ENCODE data around the gene AKT2. TPM values are rescaled to one million over a fixed set of nuclear protein-coding genes. Genes with fewer than 3 reads are reported as not detected.

Gene AKT2
- total RNA-seq, 2 donors from 2014 or later, result 46.2 to 96.2 TPM

- Histone ChIP-seq H3K36me3 (replicated peaks in 1 of 2; ENCODE audit: insufficient read depth in 1 of 2, low read depth in 2 of 2) (peaks cover 10 to 24% of the 10 kb centered on the region in 2 donors), H3K4me3 (no peak overlapping the region)
These were observed 35.9 kb upstream of the AKT2 start for GRCh38 chr19:40321076-40321475.

GRCh38 chr19:40320558-40320935 lies 35.4 kb upstream of the AKT2 start:
- ATAC-seq (no peak), DNase-seq (no peak)
- intact Hi-C loops (cut with DNase I), result no loop called here
- Histone ChIP-seq H3K36me3 (replicated peaks in 1 of 2; ENCODE audit: insufficient read depth in 1 of 2, low read depth in 2 of 2) (peaks cover 10 to 19% of the 10 kb centered on the region in 2 donors), H3K27ac (no peak overlapping the region), H3K27me3 (no peaks in the 10 kb centered on the region), H3K4me3 (no peak overlapping the region), H3K4me1 (no peaks in the 10 kb centered on the region), H3K9me3 (no peaks in the 10 kb centered on the region)
- TF ChIP-seq CTCF (IDR thresholded peaks at IDR 0.05) (no peak), POLR2A (IDR thresholded peaks at IDR 0.05) (no peak)
- WGBS, 2 donors, result 88 to 90% methylated on average over 5 to 7 of the region's 7 CpGs

More at GRCh38 chr19:40321076-40321475, 35.9 kb upstream of the AKT2 start:
- Histone ChIP-seq H3K4me1 (no peaks in the 10 kb centered on the region), H3K27ac (no peak overlapping the region), H3K9me3 (no peaks in the 10 kb centered on the region), H3K27me3 (no peaks in the 10 kb centered on the region)
- WGBS, 2 donors, result 94 to 98% methylated on average over 16 to 18 of the region's 18 CpGs
- DNase-seq (no peak), ATAC-seq (no peak)
- TF ChIP-seq CTCF (IDR thresholded peaks at IDR 0.05) (no peak), POLR2A (IDR thresholded peaks at IDR 0.05) (no peak)
- intact Hi-C loops (cut with DNase I), result no loop called here

- Histone ChIP-seq H3K27me3 (no peaks in the 10 kb centered on the region), H3K36me3 (replicated peaks in 1 of 2; ENCODE audit: insufficient read depth in 1 of 2, low read depth in 2 of 2) (peaks cover 4 to 6% of the 10 kb centered on the region in 2 donors), H3K4me1 (no peaks in the 10 kb centered on the region), H3K27ac (no peak overlapping the region), H3K9me3 (no peaks in the 10 kb centered on the region), H3K4me3 (no peak overlapping the region)
- TF ChIP-seq CTCF (IDR thresholded peaks at IDR 0.05) (no peak), POLR2A (IDR thresholded peaks at IDR 0.05) (no peak)
- DNase-seq, result no peak
- intact Hi-C loops (cut with DNase I), result no loop called here
- ATAC-seq, result no peak
- WGBS, 2 donors, result 83 to 87% methylated on average over 7 of the region's 7 CpGs
These were observed 32.2 kb upstream of the AKT2 start for GRCh38 chr19:40317338-40317737.

GRCh38 chr19:40315812-40316470 lies 30.8 kb upstream of the AKT2 start:
- Histone ChIP-seq H3K36me3 (replicated peaks in 1 of 2; ENCODE audit: insufficient read depth in 1 of 2, low read depth in 2 of 2) (no peaks in the 10 kb centered on the region), H3K27me3 (no peaks in the 10 kb centered on the region), H3K4me3 (no peak overlapping the region), H3K9me3 (no peaks in the 10 kb centered on the region), H3K27ac (no peak overlapping the region), H3K4me1 (no peaks in the 10 kb centered on the region)
- WGBS, 2 donors, result 83 to 91% methylated on average over 5 of the region's 5 CpGs
- ATAC-seq (no peak), DNase-seq (no peak)
- TF ChIP-seq POLR2A (IDR thresholded peaks at IDR 0.05), result no peak
- intact Hi-C loops (cut with DNase I), result no loop called here

GRCh38 chr19:40314656-40315055 lies 29.5 kb upstream of the AKT2 start:
- intact Hi-C loops (cut with DNase I), result no loop called here
- ATAC-seq, result no peak
- Histone ChIP-seq H3K4me3 (no peak overlapping the region), H3K27me3 (no peaks in the 10 kb centered on the region), H3K36me3 (replicated peaks in 1 of 2; ENCODE audit: insufficient read depth in 1 of 2, low read depth in 2 of 2) (no peaks in the 10 kb centered on the region), H3K9me3 (no peaks in the 10 kb centered on the region), H3K4me1 (no peaks in the 10 kb centered on the region), H3K27ac (no peak overlapping the region)
- TF ChIP-seq CTCF (IDR thresholded peaks at IDR 0.05), result no peak
- no peak for TF ChIP-seq POLR2A (IDR thresholded peaks at IDR 0.05)
- WGBS, 2 donors, result 57 to 84% methylated on average over 2 of the region's 2 CpGs
- no peak for DNase-seq

Measured in body of pancreas (tissue), 4 donors.